ENCODE data around the gene NCF4. TPM values are rescaled to one million over a fixed set of nuclear protein-coding genes. Genes with fewer than 3 reads are reported as not detected.

The NCF4 gene
- total and polyA plus RNA-seq, 8 donors: 3.2 to 68.1 (median 3.7) TPM

DNA sequence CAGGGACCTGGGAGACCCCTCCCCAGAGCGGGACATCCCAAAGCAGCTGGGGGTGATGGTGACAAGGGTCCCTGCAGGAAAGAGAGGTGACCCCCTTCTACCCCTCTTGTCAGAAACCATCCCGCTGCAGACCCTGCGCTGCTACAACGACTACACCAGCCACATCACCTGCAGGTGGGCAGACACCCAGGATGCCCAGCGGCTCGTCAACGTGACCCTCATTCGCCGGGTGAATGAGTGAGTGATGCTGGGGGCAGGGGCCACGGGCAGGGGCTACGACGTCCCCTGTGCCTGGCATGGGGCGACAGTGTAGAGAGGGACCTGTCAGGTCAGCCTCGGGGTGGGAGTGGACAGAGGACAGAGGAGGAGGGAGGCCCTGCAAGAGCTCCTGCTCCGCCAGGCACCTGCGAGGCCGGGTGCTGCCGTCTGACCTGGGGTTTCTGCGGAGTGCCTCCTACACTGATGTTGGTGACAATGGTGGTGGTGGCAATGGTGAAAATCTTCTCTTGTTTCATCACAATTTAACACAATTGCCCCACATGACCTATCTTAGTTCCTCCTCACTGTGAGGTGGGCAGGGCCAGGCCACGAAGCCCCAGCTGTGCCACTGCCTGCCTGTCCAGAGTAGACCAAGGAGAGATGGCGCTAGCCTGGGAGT, 62.5 kb downstream of the NCF4 start:
- intact Hi-C loops (cut with DNase I): no loop called here
- no peak for DNase-seq
- Histone ChIP-seq H3K27me3 (peaks cover 0 to 33% of the 10 kb centered on the region in 2 donors), H3K4me1 (peaks cover 0 to 45% of the 10 kb centered on the region in 2 donors), H3K4me3 (no peak overlapping the region), H3K27ac (peak overlapping the region in 1 of 2 donors; percentile 73), H3K36me3 (peaks cover 0 to 66% of the 10 kb centered on the region in 2 donors), H3K9me3 (no peaks in the 10 kb centered on the region)
- TF ChIP-seq, protein P1, sequence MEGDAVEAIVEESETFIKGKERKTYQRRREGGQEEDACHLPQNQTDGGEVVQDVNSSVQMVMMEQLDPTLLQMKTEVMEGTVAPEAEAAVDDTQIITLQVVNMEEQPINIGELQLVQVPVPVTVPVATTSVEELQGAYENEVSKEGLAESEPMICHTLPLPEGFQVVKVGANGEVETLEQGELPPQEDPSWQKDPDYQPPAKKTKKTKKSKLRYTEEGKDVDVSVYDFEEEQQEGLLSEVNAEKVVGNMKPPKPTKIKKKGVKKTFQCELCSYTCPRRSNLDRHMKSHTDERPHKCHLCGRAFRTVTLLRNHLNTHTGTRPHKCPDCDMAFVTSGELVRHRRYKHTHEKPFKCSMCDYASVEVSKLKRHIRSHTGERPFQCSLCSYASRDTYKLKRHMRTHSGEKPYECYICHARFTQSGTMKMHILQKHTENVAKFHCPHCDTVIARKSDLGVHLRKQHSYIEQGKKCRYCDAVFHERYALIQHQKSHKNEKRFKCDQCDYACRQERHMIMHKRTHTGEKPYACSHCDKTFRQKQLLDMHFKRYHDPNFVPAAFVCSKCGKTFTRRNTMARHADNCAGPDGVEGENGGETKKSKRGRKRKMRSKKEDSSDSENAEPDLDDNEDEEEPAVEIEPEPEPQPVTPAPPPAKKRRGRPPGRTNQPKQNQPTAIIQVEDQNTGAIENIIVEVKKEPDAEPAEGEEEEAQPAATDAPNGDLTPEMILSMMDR (IDR thresholded peaks at IDR 0.05): no peak
- no peak for ATAC-seq

DNA sequence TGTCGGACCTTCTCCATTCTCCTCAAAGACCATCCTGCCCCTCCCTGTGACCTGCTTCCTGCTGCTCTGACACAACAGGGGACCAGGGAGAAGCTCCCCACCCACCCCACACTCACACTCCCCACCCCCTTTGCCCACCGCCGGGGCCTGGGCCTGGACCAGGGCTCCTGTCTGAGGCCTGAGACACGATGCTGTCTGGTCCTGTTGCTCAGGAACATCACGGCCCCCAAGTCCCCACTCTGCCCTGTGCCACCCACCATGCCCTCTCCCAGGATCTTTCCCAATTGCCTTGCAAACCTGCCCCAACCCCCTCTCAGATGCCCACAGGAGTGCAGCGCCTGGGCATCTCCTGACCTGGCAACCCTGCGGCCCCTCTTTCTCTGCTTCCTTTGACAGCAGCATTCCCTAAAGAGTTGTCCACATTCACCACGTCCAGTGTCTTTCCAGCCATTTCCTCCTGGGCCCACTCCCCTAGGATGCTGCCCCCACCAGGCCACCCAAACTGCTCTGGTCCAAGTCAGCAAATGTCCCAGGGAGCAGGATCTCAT, 63.4 kb downstream of the NCF4 start:
- Histone ChIP-seq H3K4me3 (no peak overlapping the region), H3K9me3 (no peaks in the 10 kb centered on the region), H3K27me3 (peaks cover 0 to 33% of the 10 kb centered on the region in 2 donors), H3K4me1 (peaks cover 0 to 35% of the 10 kb centered on the region in 2 donors), H3K27ac (no peak overlapping the region), H3K36me3 (peaks cover 0 to 76% of the 10 kb centered on the region in 2 donors)
- DNase-seq (no peak), ATAC-seq (no peak)
- TF ChIP-seq, protein P1 (IDR thresholded peaks at IDR 0.05): no peak
- intact Hi-C loops (cut with DNase I): no loop called here

DNA sequence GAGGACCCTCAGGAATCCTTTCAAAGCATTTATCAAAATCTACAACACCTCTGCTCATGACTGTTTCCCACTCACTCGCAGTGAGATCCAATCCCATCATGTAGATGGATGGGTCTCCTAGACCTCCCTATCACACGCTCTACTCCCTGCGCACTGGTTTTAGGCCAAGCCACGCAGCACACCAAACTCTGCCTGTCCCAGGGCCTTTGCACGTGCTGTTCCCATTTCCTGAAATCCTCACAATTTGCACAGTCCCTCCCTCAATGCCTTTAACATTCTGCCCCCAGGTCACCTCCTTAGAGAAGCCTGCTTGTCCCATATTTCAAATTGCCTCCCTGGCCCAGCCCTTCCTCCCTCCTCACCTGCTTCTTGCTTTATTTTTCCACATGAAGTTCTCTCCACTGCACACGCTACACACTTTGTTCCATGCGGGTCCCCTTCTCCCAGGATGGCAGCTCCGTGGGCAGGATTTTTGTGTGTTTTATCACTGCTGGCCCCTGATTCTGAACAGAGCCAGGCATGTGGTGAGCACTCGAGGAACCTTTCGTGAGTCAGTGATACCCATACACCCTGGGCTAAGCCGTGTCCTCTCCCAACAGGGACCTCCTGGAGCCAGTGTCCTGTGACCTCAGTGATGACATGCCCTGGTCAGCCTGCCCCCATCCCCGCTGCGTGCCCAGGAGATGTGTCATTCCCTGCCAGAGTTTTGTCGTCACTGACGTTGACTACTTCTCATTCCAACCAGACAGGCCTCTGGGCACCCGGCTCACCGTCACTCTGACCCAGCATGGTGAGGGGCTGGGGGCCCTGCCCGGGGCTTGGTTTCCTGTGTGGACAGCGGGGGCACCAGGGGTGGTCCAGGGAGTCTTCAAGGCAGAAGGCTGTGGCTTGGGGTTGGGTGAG, 64.8 kb downstream of the NCF4 start:
- H3K27ac ChIP-seq: no peak overlapping the region
- peaks cover 0 to 26% of the 10 kb centered on the region in 2 donors for H3K4me1 ChIP-seq
- H3K4me3 ChIP-seq: no peak overlapping the region
- DNase-seq (no peak), ATAC-seq (no peak)
- intact Hi-C loops (cut with DNase I): no loop called here
- peaks cover 0 to 90% of the 10 kb centered on the region in 2 donors for H3K36me3 ChIP-seq
- H3K27me3 ChIP-seq: peaks cover 0 to 33% of the 10 kb centered on the region in 2 donors
- TF ChIP-seq, protein P1 (IDR thresholded peaks at IDR 0.05): no peak
- no peaks in the 10 kb centered on the region for H3K9me3 ChIP-seq

DNA sequence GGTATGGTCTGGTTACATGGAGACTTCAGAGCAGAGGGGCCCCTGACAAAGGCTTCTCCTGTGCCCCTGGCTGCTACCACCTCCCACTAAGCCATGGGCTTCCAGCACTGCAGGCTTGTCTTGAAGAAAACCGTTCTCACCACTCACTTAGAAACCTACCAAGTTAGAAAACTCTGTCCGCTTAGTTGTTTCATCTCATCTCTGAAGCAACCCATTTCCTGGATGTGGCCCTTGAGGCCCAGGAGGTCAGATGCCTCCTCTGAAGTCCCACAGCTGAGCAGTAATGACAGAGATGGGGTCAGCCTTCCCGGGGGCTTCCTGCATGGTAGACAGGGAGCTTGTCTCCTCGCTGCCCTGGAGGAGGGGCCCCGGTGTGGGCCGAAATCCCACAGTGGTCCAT, 65.5 kb downstream of the NCF4 start:
- H3K4me3 ChIP-seq: no peak overlapping the region

More for the DNA sequence above, 65.5 kb downstream of the NCF4 start:
- intact Hi-C loops (cut with DNase I): no loop called here
- DNase-seq (no peak), ATAC-seq (no peak)
- no peaks in the 10 kb centered on the region for H3K9me3 ChIP-seq
- H3K36me3 ChIP-seq: peaks cover 0 to 97% of the 10 kb centered on the region in 2 donors
- peaks cover 0 to 26% of the 10 kb centered on the region in 2 donors for H3K4me1 ChIP-seq
- H3K27me3 ChIP-seq: peaks cover 0 to 33% of the 10 kb centered on the region in 2 donors
- TF ChIP-seq, protein P1 (IDR thresholded peaks at IDR 0.05): no peak
- no peak overlapping the region for H3K27ac ChIP-seq
